GM19328 (cell line): ENCODE results near the gene IGSF3.

Source experiments
- ATAC-seq: cut with Tn5 transposase; IDR thresholded peaks from one replicate; pipeline ENCODE4 v1.9.1; 2021; ENCODE audit warnings: mild to moderate bottlenecking, moderate library complexity; ENCODE audit not compliant: unreplicated experiment

IGSF3 gene

DNA sequence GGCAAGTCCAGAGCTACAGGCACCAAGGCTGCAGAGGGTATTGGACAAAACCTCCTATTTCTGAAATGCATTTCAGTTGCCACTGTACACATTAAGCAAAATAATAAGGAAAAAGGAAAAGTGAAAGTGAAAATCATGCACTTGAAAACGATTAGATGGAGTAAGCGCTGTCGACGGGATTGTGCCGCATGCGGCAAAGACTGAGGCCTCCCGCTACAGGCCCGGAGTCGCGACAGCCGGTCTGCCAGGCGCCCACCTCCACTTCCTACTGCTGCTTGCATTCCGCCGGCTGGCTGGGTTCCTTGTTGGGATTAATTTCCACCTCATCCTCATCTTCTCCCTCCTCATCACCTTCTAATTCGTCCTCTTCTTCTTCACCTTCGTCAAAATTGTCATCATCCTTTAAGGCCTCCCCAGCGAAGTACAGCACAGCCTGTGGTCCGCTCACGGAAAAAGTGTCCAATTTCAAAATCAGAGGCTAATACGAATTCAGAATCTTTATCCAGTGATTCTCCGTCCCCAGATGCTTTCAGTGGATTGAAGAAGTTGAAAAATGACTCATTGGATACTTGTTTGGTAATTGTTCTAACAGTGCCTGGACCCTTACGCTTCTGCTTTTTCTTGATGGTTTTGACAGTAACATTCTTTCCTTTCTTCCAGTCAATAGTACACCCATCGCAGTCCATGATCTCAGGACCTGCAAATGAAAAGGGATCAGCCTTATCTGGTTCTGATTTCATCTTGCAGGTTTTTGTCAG is 134.7 kb downstream of the IGSF3 start:
- ATAC-seq, result no peak

DNA sequence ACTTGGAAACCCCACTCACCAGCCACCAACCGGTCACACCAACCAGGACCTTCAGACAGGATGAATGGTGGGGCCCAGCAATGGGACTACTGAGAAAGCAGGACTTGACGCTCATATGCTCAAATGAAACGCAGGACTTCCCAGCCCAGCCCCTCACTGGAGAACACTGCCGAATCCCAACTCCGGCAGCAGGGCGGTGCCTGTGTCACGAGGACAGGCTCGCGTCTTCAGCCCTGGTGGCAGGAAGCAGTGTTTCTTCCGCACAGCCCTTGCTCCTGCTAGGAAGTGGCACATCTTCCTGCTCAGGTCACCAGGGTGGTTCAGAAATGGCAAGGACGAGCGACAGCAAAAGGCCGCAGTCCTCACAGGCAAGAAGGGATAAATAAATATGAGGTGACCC is 135.6 kb downstream of the IGSF3 start:
- ATAC-seq, result no peak

DNA sequence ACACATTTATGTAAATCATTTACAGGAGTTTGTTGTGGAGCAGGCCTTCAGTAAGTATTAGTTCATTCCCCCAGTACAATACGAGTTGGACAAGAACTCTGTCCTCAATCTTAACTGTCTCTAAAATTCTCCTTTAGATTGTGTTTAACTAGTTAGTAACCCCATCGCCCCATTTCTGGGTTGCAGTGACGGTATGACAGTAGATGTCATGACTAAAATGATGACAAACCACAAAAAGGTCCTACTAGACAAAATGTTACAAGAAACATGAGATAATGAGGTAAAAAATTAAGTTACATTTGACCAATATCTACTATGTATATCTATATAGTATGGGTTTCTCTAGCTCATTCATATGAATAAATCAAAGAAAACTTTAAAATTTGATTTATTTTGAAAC is 137.9 kb downstream of the IGSF3 start:
- ATAC-seq, result no peak

DNA sequence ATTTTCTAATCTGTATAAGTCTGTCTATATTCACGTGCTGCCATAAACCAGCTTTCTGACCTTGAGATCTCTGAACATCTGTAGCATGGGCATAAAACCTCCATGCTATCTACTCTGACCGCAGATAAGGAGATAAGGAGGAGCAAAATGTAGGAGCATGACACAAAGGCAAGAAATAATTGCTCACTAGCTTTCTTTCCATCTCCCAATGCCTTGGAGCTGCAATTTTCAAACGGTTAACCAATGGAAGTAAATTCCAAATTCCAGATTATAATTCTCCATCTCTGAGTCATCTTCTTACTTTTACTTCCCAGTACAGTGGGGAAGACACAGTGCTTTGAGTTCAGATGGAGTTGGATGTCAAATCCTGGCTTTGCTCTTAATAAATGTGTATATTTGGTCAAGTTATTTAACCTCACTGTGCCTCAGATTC is 138.3 kb downstream of the IGSF3 start:
- no peak for ATAC-seq

DNA sequence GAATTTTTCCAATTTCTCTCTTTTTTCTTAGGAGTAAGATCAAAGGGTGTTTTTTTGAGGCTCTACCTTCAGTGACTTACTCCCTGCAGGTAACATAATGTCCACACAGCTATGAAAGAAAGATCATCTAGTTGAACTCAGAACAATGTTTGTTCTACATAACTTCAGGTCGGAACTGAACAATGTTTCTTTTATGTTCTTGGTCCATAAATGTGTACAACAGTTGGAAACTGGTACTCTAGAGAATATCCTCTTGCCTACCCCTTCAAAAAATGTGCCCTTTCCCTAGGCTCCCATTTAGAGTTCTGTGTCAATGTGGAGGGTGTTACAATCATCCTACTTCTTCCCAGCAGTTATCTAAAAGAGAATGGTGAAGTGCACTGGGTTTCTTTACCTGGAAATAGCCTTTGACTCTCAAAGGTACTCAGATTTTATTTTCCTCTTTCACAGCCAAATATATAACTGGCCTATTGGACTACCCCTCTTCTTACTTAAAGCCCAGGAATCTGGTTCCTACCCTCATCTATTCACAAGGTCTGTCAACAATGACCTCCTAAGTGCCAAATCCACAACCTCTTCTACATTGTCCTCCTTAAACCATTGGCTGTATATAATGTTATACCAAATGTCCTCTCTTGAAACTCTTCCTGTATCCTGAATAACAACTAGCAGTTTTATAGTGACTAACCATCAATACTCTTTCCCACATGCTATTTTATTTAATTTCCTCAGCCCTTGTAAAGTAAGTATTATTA is 139.0 kb downstream of the IGSF3 start:
- ATAC-seq, result no peak

DNA sequence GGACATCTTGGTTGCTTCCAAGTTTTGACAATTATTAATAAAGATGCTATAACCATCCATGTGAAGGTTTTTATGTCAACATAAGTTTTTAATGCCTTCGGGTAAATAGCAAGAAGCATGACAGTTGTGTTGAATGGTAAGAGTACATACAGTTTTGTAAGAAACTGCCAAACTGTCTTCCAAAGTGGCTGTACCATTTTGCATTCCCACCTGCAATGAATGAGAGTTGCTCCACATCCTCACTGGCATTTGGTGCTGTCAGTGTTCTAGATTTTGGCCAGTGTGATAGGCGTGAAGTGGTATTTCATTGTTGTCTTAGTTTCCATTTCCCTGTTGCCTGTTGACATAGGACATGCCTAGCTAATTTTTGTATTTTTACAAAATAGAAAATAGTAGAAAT is 142.1 kb downstream of the IGSF3 start:
- no peak for ATAC-seq
